T-helper 1 cell (primary cell): ENCODE results near the gene DNAJC17.

Source experiments
- DNase-seq, 5 donors: peaks; one replicate each; pipeline ENCODE4 v3.0.0-alpha.2; 2012 to 2020

DNAJC17 gene

DNA sequence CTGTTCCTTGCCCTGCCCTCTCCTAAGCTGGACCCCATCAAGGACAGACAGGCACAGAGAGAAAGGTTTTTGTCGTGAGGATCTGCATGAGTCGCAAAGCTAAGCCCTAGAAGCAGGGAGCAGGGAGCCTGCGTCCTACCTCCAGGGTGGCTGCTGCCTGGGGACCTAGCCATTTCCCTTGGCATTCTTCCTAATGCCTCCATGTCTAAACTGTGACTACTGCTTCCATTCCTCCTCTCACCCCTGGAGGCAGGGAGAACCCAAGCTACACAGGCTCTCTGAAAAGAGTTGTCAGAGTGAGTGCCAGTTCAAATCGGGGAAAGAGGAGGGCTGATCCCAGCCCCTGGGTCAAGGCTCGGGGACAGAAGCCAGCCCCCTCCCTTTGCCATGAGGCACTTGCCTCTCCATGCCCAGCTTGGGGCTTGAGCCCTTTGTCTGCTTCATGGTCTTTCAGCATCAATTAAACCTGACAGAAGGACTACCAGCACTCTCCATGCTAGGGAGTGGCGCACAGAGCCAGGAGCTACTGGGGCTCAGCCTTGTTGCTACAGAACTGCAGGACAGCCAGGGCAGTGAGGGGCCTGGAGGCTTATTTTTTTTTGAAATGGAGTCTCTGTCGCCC lies 41.0 kb downstream of the DNAJC17 start:
- DNase-seq = no peak

DNA sequence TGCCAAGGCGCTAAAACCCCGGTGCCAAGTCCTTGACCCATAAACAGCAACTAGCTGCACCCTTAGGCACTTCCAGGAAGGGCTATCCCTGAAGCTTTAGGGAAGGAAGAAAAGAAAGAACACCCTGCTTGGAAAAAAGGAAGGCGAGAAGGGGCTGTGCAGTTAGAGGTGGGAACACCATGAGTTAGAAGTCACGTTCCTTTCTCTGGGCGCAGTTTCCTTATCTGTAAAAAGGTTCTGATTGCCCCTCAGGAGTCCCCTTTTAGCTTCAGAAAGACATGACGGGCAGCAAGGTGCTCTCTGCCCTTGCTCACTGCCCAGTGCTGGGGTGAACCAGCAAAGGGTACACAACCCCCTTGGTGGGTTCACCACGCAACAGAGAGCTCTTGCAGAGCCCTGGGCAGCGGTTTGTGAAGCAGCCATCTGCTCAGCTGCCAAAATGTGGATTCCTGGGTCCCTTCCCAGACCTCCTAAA lies 42.6 kb downstream of the DNAJC17 start:
- no peak for DNase-seq

DNA sequence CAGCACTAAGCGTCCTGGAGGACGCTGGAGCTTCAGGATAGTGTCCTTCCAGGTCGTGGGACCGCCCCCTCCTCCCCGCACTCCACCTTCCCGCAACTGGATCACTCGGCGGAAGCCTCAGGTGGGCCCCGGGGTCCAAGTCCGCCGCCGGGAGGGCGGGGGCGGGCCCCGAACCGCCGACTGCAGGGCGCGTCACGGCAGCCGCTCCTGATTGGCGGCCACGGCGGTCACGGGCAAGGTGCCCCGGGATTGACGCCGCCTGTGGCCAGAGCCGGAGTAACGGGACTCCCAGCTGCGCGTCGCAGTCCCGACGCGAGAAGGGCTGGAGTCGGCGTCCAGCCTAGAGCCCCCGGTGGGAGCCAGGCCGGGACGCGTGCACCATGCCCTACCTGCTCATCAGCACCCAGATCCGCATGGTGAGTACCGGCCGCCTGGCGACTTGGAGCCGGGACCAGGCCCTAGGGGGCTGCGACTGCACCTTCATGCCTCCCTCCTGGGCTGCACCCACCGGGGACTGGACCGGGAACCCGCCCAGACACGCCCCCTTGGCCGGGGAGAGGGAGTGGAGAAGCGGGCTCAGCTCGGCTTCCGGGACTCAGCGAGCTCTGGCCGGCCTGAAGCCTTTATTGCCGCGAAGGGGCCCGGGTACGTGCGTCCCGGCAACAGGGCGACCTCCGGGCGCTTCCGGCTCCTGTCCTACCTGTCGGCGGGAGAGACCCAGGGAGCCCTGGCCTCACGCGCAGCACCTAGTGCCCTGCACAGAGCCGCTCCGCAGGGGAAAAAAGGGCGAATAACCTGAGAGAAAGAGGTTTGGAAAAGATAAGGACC lies 43.3 kb downstream of the DNAJC17 start, which contains the start of gene GCHFR:
GCHFR (plus strand) TSS at position 268 of the 828 bp plus-strand sequence; CDS start at position 381, 113 bp downstream.
- DNase-seq = peak; percentile 58 to 78 (median 65)

DNA sequence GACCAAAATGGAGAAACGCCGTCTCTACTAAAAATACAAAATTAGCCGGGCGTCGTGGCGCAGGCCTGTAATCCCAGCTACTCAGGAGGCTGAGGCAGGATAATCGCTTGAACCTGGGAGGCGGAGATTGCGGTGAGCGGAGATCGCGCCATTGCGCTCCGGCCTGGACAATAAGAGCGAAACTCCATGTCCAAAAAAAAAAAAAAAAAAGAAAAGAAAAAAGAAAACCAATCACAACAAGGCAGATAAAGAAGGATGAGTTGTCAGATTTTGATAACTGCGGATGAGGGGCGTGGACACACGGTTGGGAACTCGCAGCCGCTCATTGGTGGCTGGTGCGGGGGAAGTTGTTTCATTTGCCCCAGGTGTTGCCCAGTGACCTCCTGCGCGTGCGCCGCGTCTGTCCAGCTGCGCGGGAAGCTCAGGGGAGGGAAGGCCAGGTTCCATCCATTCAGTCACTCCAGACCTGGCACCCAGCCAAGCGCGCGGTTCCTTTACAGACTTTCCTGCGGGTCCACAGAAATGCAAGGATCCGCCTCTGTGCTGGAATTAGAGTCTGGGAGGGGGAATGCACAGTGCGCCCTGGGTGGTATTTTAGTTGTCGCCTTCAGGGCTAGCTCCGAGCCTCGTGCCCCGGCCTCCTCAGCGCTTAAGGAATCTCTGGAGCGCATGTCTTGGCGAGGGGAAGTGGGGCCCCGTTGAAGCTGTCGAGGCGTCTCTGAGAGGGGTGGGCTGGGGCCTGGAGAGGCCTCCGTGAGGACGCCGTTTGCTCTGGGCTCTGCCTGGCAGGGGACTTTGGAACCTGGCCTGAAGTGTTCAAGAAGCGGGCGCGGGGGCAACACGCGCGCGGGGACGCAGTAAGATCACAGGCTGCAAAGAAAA lies 44.1 kb downstream of the DNAJC17 start:
- DNase-seq = peak in 3 of 5 donors; percentile 37 to 51 (median 37)

DNA sequence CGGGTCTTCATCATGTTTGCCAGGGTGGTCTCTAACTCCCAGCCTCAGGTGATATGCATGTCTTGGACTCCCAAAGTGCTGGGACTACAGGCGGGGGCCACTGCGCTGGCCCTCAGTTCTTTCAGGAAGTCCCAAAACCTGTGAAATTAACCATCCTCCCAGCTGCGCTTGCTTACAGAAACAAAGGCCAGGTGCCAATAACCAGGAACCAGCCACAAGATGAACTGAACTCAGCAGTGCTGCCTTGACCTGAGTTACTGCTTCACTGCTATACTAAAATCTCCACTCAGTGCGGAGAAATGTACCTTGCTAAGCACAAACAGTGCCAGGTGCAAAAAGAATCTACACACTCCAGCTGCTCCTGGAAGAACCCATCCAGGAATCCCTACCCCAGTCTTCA lies 47.3 kb downstream of the DNAJC17 start:
- no peak for DNase-seq

DNA sequence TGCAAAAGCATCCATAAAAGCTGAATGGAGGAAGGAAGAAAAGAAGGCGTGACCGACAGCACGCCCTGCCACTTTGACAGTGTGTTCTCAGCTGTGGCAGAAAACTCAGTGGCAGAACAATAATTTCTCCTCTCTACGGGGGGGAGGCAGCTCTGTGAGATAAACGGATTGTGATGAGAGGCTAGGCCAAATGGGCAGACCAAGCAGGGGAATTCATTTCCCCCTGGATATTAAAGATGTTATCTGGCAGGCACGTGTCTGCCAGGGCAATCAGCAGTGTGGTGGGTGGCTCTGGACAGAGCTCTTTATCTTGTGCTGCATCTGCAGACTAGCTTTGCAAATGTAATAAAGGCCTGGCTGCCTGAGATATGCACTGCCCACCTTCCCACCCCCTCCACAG lies 50.3 kb downstream of the DNAJC17 start:
- DNase-seq = no peak

DNA sequence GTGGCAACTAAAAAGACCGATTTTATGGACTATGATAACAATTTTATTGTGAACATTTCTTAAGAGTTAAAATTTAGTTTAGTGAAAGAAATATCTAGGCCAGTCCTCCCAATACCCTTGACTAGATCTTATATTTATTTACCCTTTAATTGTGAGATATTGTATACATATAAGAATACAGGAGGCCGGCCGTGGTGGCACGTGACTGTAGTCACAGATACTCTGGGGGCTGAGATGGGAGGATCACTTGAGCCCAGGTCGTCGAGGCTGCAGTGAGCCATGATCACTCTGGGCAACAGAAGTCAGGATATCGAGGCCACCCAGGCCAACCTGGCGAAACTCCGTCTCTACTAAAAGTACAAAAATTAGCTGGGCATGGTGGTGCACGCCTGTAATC lies 51.5 kb downstream of the DNAJC17 start:
- DNase-seq = no peak

DNA sequence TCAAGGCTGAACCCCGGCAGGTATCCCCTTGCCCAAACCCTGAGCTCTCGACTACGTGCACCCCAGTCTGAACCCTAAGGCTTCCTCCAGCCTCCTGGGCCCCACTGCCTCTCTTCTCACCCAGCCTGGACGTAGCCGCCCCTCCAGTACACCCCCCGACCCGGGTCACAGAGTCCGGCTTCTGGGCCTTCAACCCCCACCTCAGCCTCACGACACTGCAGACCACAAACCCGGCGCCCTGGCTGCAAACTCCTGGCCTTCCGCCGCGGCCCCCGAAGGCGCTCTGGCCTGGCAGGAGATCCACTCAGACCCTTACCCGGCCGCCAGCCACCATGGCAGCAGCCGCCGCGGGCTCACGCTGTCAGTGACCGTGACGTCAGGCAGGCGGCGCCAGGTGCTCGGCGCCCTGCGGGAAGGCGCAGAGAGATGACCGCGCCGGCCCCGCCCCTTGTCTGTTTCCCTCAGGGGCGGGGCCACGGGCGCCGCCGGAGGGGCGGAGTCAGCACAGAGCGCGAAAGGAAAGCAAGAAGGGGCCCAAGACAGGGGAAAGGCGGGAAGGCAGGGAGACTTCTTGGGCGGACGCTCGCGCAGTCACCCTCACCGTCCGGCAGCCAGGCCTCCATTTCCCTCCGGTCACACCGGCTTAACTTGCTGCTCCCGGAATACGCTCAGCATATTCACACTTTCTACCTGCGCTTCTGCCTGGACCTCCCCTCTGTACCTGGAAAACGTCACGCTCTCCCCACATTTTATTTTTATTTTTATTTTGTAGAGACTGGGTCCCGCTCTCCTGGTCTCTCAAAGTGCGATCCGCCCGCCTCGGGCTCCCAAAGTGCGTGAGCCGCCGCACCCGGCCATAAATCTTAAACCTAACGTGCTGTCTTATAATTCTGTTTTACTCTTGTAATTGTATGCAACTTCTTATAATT lies 52.1 kb downstream of the DNAJC17 start, which contains the start of gene RMDN3:
RMDN3 (minus strand) TSS at position 372 of the 929 bp plus-strand sequence. CDS start 471 bp downstream, outside the sequence.
- peak; percentile 87 to 96 (median 91) for DNase-seq

DNA sequence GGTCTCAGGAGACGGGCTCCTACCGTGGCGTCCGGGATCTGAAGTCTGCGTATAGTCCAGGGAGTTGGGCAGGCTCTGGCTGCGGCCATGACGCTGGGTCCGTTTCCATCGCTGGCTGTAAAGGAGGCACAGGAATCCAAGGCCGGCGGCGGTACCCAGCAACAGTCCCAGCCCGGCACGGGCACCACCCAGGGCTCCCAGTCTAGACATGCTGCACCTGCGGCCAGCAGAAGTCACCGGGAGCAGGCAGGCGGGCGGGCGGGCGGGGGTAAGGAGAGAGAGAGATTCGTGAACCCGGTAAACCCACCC lies 52.7 kb downstream of the DNAJC17 start:
- peak in 2 of 5 donors; percentile 20 to 31 for DNase-seq

DNA sequence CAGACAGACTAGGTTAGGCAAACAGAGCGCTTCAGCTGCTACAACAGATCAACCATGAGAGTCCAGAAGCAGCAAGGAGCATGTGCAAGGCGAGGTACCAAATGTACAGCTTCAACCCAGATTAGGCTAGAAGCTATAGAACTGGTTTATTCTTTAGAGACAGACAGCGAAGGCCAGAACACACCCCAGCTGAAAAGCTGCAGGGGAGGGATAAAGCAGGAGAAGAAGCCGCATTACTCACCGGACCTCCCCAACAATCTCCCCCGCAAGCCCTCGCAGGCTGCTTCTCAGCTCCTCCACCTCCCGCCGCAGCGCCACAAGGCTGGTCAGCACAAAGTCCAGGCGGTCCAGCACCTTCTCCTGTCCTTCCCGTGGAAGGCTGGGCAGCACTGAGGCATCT lies 55.5 kb downstream of the DNAJC17 start:
- no peak for DNase-seq

DNA sequence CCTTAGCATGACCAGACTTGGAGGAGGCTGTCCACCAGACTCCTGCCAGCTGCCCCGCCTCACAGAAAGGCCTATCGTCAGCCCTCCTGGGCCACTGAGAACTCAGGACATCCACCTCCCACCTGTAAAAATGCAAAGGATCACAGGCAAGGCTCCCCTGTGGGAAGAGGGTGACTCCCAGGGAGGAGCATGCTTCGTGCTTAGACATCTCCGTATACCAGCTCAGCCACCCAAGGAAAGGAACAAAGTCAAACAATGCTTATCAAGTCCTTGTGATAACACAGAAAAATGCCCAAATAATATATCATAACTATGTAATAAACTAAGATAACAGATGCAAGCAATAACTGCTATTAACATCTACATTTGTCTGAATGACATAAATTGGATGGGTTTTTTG lies 56.4 kb downstream of the DNAJC17 start:
- no peak for DNase-seq

DNA sequence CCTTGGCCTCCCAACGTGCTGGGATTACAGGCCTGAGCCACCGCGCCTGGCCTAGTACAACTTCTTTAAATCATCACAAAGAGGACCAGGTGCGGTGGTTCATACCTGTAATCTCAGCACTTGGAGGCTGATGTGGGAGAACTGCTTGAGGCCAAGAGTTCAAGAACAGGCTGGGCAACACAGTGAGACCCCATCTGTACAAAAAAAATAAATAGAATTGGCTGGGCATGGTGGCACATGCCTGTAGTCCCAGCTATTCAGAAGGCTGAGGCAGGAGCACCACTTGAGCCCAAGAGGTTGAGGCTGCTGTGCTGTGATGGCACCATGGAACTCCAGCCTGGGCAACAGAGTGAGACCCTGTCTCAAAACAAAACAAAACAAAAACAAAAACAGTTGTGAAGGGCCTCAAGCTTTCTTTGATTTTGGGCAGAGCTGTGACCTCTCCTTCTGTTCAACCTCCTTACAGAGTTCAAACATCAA lies 58.1 kb downstream of the DNAJC17 start:
- no peak for DNase-seq

DNA sequence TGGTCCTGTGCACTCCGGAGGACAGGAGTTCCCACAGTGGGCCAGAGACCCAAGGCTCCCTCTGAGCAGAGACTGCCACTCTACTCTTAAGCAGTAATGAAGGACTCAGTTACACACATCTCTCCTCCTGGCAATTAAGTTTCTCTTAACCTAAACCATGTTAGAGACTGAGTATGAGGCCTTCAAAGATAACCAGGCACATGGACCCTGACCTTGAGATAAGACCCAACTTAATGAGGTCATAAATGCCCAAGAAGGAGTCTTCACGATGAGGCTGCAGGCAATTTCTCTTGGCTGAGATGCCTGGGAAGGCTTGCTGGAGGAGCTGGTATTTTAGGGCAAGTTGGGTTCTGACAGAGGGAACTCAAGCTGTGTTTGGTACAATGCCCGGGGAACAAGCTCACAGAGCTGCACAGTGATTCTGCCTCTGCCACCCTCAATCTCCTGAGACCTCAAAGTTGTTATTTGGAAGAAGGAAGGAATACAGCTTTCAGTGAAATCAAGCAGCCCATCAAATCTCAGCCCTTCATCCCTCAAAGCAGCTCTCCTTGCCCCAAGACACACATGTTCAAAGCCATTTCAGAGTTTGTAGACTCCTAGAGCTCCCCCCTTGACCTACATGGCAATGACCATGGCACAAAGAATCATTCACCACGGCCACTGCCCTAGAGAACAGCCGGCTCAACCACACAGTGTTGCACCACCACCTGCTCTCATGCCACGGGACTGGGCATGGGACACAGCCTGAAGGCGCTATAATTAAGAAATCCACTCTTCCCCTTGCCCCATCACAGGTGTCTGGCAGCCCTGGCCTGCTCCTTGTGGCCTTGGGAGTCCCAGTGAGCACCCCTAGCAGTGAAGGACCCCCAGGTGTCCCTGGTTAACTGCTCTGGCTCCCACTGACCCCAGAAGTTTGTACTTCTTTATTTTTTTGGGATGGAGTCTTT lies 59.3 kb downstream of the DNAJC17 start:
- no peak for DNase-seq

DNA sequence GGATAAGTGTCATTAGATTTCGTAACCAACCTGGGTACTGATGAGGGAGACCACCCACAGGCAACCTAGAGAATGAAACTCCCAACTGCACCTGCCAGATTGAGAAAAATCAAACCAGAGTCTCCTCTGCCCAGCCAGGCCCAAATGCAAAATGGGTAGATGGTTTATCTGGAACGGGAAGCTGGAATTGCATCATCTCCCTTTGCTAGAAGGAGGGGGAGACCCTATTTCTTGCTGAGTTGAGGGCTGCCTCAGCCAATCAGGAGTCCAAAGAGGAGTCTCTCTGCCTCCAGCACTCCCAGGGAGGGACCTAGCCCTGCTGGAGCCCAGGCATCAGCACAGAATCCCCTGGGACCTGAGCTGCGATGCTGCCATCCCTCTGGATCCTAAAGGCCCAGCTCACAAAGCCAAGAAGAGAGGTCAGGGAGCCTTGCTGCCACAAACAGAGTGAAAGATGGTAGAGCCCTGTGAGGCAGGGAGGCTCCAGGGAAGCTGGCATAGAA lies 60.3 kb downstream of the DNAJC17 start:
- no peak for DNase-seq

DNA sequence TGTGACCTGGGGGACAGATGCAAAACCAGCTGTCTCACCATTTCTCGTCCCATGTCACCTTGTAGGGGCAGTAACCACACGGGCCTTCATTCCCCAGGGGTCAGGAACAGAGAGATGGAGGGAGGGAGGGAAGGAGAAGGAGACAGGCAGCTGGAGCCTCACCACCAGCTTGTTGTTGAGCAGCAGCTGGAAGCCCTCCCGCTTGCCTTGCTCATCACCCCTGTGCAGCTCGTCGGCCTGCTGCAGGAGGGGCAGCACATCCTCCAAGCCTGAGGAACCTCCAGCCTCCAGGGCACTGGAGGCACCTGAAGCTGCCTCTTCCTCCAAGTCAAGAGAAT lies 62.5 kb downstream of the DNAJC17 start:
- DNase-seq = no peak

DNA sequence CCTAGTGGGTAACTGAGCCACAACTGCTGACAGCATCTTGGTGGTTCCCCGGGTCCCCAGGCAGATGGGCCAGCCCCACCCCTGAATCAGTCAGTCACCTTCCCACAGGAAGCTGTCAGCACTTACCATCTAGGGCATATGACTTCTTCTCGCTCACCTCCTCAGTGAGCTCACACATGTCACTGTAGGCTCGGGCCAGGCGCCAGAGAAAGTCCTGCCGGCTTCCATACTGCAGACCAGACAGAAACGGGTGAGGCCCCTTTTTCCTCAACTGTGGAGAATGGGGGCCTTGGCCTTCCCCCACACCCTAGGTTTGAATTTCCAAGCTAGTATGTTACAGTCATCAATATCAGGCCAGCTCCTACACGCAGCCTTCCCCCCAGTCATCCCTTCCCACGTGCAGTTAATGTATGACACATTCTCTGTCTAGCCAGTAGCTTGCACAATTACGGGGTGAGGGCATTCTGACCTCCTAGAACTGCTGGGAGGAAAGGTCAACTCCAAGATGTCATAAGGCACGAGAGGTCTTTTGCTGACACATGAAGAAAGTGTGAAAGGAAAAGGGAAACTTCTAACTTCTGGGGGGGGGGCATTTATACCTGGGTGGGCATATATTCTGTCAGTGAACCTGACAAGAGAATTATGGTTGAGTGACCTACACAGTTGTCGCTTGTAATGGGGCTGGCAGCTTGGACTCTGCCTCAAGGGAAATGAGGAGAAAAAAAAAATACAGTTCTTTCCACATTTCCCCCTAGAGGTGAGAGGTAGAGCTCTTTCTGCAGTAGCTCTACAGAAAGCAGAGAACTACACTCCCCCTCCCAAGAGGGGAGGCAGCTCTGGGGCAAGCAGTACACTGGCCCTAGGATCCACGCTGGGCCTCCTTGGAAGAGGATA lies 63.1 kb downstream of the DNAJC17 start:
- DNase-seq = peak; percentile 47 to 79 (median 61)

DNA sequence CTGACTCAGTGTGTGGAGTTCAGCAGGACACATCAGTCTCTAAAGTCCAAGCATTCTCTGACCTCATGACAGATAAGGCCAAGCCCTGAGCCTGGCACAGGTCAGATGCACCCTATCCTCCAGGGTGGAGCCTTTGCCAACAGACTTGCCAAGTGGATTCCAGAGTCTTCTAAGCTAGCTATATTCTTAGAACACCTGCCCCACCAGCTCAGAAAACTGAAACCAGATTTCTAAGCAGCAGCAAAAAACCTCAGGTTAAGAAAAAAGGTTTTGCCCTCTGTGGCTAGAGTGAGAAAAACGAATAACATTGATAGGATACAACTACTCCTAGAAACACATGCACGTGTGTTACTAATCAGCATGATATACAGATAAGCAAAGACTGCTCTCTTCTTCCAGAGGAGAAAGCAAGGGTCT lies 63.8 kb downstream of the DNAJC17 start:
- DNase-seq = no peak

DNA sequence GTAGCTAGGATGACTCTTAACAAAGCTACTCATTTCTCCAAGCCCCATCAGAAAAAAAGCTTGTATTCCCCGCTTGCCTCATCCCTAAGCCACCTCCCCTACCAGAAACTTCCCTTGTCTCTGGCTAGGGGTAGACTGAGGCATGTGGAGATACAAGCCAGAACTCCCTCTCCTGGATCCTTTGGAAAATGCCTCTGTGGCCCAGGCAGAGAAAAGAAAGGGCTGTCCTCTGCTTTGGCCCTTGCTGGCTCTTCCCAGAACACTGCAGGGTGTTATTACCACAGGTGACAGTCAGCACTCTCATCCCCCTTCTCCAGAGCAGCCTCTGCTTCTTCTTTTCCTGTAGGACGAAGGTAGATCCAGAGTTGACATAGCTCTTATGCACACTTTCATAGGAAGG lies 67.4 kb downstream of the DNAJC17 start:
- DNase-seq = no peak

DNA sequence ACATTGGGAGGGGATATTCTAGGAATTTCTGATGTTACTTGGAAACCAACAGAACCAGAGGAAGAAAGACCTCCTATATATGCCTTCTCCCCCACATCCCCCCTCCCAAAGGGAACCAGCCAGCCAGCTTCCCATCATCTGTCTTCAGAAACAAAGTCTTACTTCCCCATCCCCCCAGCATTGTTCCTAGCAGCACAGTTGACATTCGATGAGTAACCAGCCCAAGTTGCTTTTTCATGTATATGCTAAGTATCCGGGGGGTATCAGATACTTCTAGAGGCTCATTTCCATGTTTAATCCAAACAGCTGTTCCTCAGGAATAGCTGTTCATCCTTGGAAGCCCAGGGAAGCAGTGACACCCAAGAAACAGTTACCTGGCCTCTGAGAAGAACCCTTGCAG lies 68.2 kb downstream of the DNAJC17 start:
- no peak for DNase-seq
